H1 (cell line): Measurements from ENCODE around the gene HSPA12A. TPM values are rescaled to one million over a fixed set of nuclear protein-coding genes. Genes with fewer than 3 reads are reported as not detected.

Experiments
- CTCF ChIA-PET: fragments of 300-600 bp; sonication (Branson Sonifier 250); formaldehyde crosslinking; loops from one replicate; lab custom pipeline; 2021; ENCODE audit not compliant: partially characterized antibody; lab: Charles Lee
- POLR2A ChIA-PET: fragments of 300-600 bp; sonication (Branson Sonifier 250); formaldehyde crosslinking; loops from one replicate; lab custom pipeline; 2021; ENCODE audit warnings: inconsistent platforms; ENCODE audit not compliant: partially characterized antibody; lab: Charles Lee
- DNase-seq, 2 experiments: peaks; one replicate each; pipeline versions ENCODE4 v3.0.0 to v3.0.0-alpha.2; 2010 to 2022; ENCODE audit warnings: low spot score in 2 of 2, low read depth in 1 of 2, mixed read lengths in 1 of 2
- FAIRE-seq: peaks from 2 replicates; lab custom pipeline; 2011; peaks lifted over from hg19 to GRCh38; lab: Jason Lieb, UNC
- H2AFZ ChIP-seq: 2 replicates; pipeline ENCODE4 v1.8.1; 2012; ENCODE audit warnings: low read length, inconsistent platforms
- H2AK5ac ChIP-seq: 2 replicates; pipeline ENCODE4 v1.6.1; 2013; ENCODE audit warnings: low read depth, low read length
- H2BK120ac ChIP-seq: replicated peaks from 2 replicates; pipeline ENCODE3; 2013; ENCODE audit warnings: low read depth, low read length, inconsistent platforms
- H2BK12ac ChIP-seq: 2 replicates; pipeline ENCODE4 v1.6.1; 2013; ENCODE audit warnings: low read depth, low read length
- H2BK15ac ChIP-seq: 2 replicates; pipeline ENCODE4 v1.6.1; 2013; ENCODE audit warnings: low read length
- H2BK20ac ChIP-seq: 2 replicates; pipeline ENCODE4 v1.6.1; 2013; ENCODE audit warnings: low read length
- H2BK5ac ChIP-seq: 2 replicates; pipeline ENCODE4 v1.6.1; 2013; ENCODE audit warnings: low read depth, low read length
- H3K14ac ChIP-seq: 2 replicates; pipeline ENCODE4 v1.6.1; 2013; ENCODE audit warnings: inconsistent platforms; ENCODE audit not compliant: insufficient read length
- H3K18ac ChIP-seq: 2 replicates; pipeline ENCODE4 v1.6.1; 2013; ENCODE audit warnings: low read length; ENCODE audit errors: extremely low read depth
- H3K23ac ChIP-seq: 2 replicates; pipeline ENCODE4 v1.6.1; 2013; ENCODE audit warnings: inconsistent platforms; ENCODE audit not compliant: insufficient read length
- H3K23me2 ChIP-seq: 2 replicates; pipeline ENCODE4 v1.6.1; 2013; ENCODE audit warnings: low read depth, low read length
- H3K27ac ChIP-seq: 2 replicates; pipeline ENCODE4 v1.6.1; 2011; ENCODE audit warnings: low read depth, low read length, inconsistent platforms
- H3K27me3 ChIP-seq, 4 experiments: replicated peaks in 1 of 4; 1 replicate in 1 of 4; 2 replicates in 3 of 4; pipeline versions ENCODE4 v1.6.1 to v1.8.1; 2011 to 2013; ENCODE audit warnings: low read length in 3 of 4, mild to moderate bottlenecking in 3 of 4, inconsistent platforms in 2 of 4, mixed read lengths in 2 of 4, moderate library complexity in 1 of 4; ENCODE audit not compliant: control insufficient read depth in 3 of 4, insufficient read depth in 3 of 4; ENCODE audit errors: extremely low read depth in 1 of 4
- H3K36me3 ChIP-seq, 4 experiments: 2 replicates each; pipeline versions ENCODE4 v1.6.1 to v1.8.1; 2011 to 2013; ENCODE audit warnings: mild to moderate bottlenecking in 4 of 4, low read length in 3 of 4, moderate library complexity in 2 of 4, control low read depth in 1 of 4, inconsistent platforms in 1 of 4; ENCODE audit not compliant: insufficient read depth in 4 of 4, control insufficient read depth in 2 of 4
- H3K4ac ChIP-seq: replicated peaks from 2 replicates; pipeline ENCODE3; 2013; ENCODE audit warnings: low read length, low read depth, mixed read lengths, inconsistent platforms; ENCODE audit not compliant: insufficient read length
- H3K4me1 ChIP-seq, 4 experiments: replicated peaks in 1 of 4; 1 replicate in 1 of 4; 2 replicates in 3 of 4; pipeline versions ENCODE4 v1.6.1 to v1.8.1; 2011 to 2013; ENCODE audit warnings: low read length in 3 of 4, inconsistent platforms in 2 of 4, mixed read lengths in 1 of 4; ENCODE audit not compliant: insufficient read depth in 4 of 4, control insufficient read depth in 3 of 4
- H3K4me2 ChIP-seq, 2 experiments: 2 replicates each; pipeline versions ENCODE4 v1.6.1 to v1.8.1; 2011 to 2013; ENCODE audit warnings: low read depth in 2 of 2, low read length in 2 of 2, control low read depth in 1 of 2, inconsistent platforms in 1 of 2, mild to moderate bottlenecking in 1 of 2; ENCODE audit not compliant: insufficient read depth in 1 of 2
- H3K4me3 ChIP-seq, 4 experiments: fragments of 200-600, 300-600 bp in 1 of 4; sonication (generic), shearing (Covaris generic), sonication (Bioruptor Twin) in 1 of 4; 2 replicates each; pipeline versions ENCODE4 v1.5.1 to v1.8.1; 2011 to 2016; ENCODE audit warnings: low read length in 4 of 4, low read depth in 3 of 4, control low read depth in 2 of 4, inconsistent platforms in 2 of 4, mild to moderate bottlenecking in 2 of 4, mixed read lengths in 1 of 4, moderate library complexity in 1 of 4; ENCODE audit not compliant: insufficient read depth in 2 of 4; ENCODE audit errors: extremely low read depth in 1 of 4
- H3K56ac ChIP-seq: replicated peaks from 2 replicates; pipeline ENCODE3; 2013; ENCODE audit warnings: low read depth, mild to moderate bottlenecking, mixed read lengths, low read length, inconsistent platforms; ENCODE audit not compliant: insufficient read length
- H3K79me1 ChIP-seq: 2 replicates; pipeline ENCODE4 v1.6.1; 2013; ENCODE audit warnings: low read depth, low read length, control low read depth
- H3K79me2 ChIP-seq, 2 experiments: 2 replicates each; pipeline versions ENCODE4 v1.6.1 to v1.8.1; 2012 to 2013; ENCODE audit warnings: low read length in 2 of 2, mild to moderate bottlenecking in 2 of 2, inconsistent platforms in 1 of 2; ENCODE audit not compliant: insufficient read depth in 2 of 2, control insufficient read depth in 1 of 2
- H3K9ac ChIP-seq, 4 experiments: replicated peaks in 1 of 4; 1 replicate in 1 of 4; 2 replicates in 3 of 4; pipeline versions ENCODE4 v1.6.1 to v1.8.1; 2011 to 2013; ENCODE audit warnings: low read depth in 3 of 4, low read length in 3 of 4, control low read depth in 2 of 4, mild to moderate bottlenecking in 2 of 4, moderate library complexity in 2 of 4, inconsistent platforms in 1 of 4; ENCODE audit errors: extremely low read depth in 1 of 4
- H3K9me3 ChIP-seq, 2 experiments: 2 replicates each; pipeline versions ENCODE4 v1.6.1 to v1.8.1; 2012 to 2013; ENCODE audit warnings: mild to moderate bottlenecking in 2 of 2, moderate library complexity in 2 of 2, control low read depth in 1 of 2, inconsistent platforms in 1 of 2, low read depth in 1 of 2, low read length in 1 of 2, mixed read lengths in 1 of 2; ENCODE audit not compliant: insufficient read depth in 2 of 2
- H4K20me1 ChIP-seq, 2 experiments: replicated peaks in 1 of 2; 2 replicates each; pipeline versions ENCODE3 to v1.8.1; 2011 to 2013; ENCODE audit warnings: inconsistent platforms in 2 of 2, low read length in 2 of 2, mild to moderate bottlenecking in 1 of 2; ENCODE audit not compliant: insufficient read depth in 2 of 2, control insufficient read depth in 1 of 2
- H4K5ac ChIP-seq: 2 replicates; pipeline ENCODE4 v1.6.1; 2013; ENCODE audit warnings: low read length, low read depth, mixed read lengths, inconsistent platforms; ENCODE audit not compliant: insufficient read length
- H4K8ac ChIP-seq: 2 replicates; pipeline ENCODE4 v1.8.0; 2013; ENCODE audit warnings: mild to moderate bottlenecking, moderate library complexity, low read length, inconsistent platforms; ENCODE audit not compliant: insufficient read depth; ENCODE audit errors: extremely low read depth
- H4K91ac ChIP-seq: replicated peaks from 2 replicates; pipeline ENCODE3; 2013; ENCODE audit warnings: low read length, mixed read lengths, inconsistent platforms; ENCODE audit not compliant: insufficient read length
- ATF3 ChIP-seq: IDR thresholded peaks from 2 replicates; pipeline ENCODE4 v1.6.1; 2011; ENCODE audit warnings: low read depth, mild to moderate bottlenecking, low read length; ENCODE audit not compliant: insufficient read depth
- BACH1 ChIP-seq: IDR thresholded peaks from 2 replicates; pipeline ENCODE4 v1.6.1; 2012; ENCODE audit warnings: low read length, improper control_type of control experiment
- CBX8 ChIP-seq: fragments of 300-800, 300-1000 bp; sonication (generic); IDR thresholded peaks from 2 replicates; pipeline ENCODE4 v1.7.1; 2016; ENCODE audit warnings: low read depth, low read length, borderline replicate concordance
- HDAC6 ChIP-seq: IDR thresholded peaks from one replicate; pipeline ENCODE4 v1.7.1; 2012; ENCODE audit warnings: low read depth, mild to moderate bottlenecking, inconsistent platforms, low read length, moderate library complexity
- MAX ChIP-seq: IDR thresholded peaks from 2 replicates; pipeline ENCODE4 v1.6.1; 2012; ENCODE audit warnings: inconsistent platforms
- NANOG ChIP-seq: IDR thresholded peaks from 2 replicates; pipeline ENCODE4 v1.6.1; 2011; ENCODE audit warnings: low read length, low read depth, mild to moderate bottlenecking, inconsistent platforms; ENCODE audit not compliant: insufficient read depth, poor library complexity, severe bottlenecking
- RFX5 ChIP-seq: IDR thresholded peaks from 2 replicates; pipeline ENCODE4 v1.6.1; 2011; ENCODE audit warnings: low read depth, low read length, improper control_type of control experiment, borderline replicate concordance
- RXRA ChIP-seq: IDR thresholded peaks from 2 replicates; pipeline ENCODE4 v1.6.1; 2011; ENCODE audit warnings: low read depth, mild to moderate bottlenecking, low read length, moderate library complexity; ENCODE audit not compliant: insufficient read depth
- SIRT6 ChIP-seq: IDR thresholded peaks from one replicate; pipeline ENCODE4 v1.7.1; 2012; ENCODE audit warnings: low read length, inconsistent platforms
- TCF12 ChIP-seq: IDR thresholded peaks from 2 replicates; pipeline ENCODE4 v1.6.1; 2011; ENCODE audit warnings: low read depth, mild to moderate bottlenecking, low read length
- USF2 ChIP-seq: IDR thresholded peaks from 2 replicates; pipeline ENCODE4 v1.6.1; 2011; ENCODE audit warnings: low read length, improper control_type of control experiment
- WGBS, 2 experiments: shearing (Covaris generic) in 1 of 2; methylation state at CpG; one replicate each; pipeline versions ENCODE4 v1.1.6 to v1.1.7; 2013 to 2015; ENCODE audit warnings: low lambda C conversion rate in 2 of 2, mixed read lengths in 2 of 2, inconsistent platforms in 1 of 2, low coverage in 1 of 2, missing lambda C conversion rate in 1 of 2; ENCODE audit not compliant: insufficient replicate concordance in 2 of 2, insufficient coverage in 1 of 2, insufficient read length in 1 of 2; ENCODE audit errors: extremely low coverage in 1 of 2, missing lambda C conversion rate in 1 of 2; 5-methylcytosine and 5-hydroxymethylcytosine counted together
- polyA plus RNA-seq, 7 experiments: library from polyadenylated mRNA; depleted of rRNA in 3 of 7; stranded (reverse) in 5 of 7; unstranded in 2 of 7; fragments of >200 nt in 5 of 7; fragments of 200-250 nt in 2 of 7; gene quantifications; 1 replicate in 5 of 7; 2 replicates in 1 of 7; 4 replicates in 1 of 7; pipeline versions ENCODE4 v1.2.1 to v1.2.3, GENCODE V29; 2011 to 2013; ENCODE audit warnings: missing spikeins in 2 of 7, mixed read lengths in 2 of 7
- total RNA-seq: library from RNA; stranded (reverse); fragmentation: NEBNext Ultra II Directional; extraction: Animal tissue kit (Norgen Biotek cat#: 25700); gene quantifications from 2 replicates; pipeline ENCODE4 v1.2.1, GENCODE V29; 2021

Gene HSPA12A
- total and polyA plus RNA-seq, 2 of the 8 experiments (the other 6 are each of a cell fraction or from before 2014, with no cell fraction given): 3.1 to 6.9 TPM

GRCh38 chr10:116712519-116712918, 29.8 kb downstream of the HSPA12A start:
- Histone ChIP-seq H4K20me1 (no peaks in the 10 kb centered on the region), H3K27ac (no peak overlapping the region), H4K8ac (no peak overlapping the region), H3K18ac (no peak overlapping the region), H4K5ac (no peak overlapping the region), H2BK15ac (no peak overlapping the region), H3K9ac (no peak overlapping the region), H3K36me3 (no peaks in the 10 kb centered on the region), H3K56ac (no peak overlapping the region), H3K4me3 (no peak overlapping the region), H3K4me2 (no peak overlapping the region), H2BK12ac (no peak overlapping the region), H3K9me3 (no peaks in the 10 kb centered on the region), H3K79me2 (no peaks in the 10 kb centered on the region), H3K4ac (no peak overlapping the region), H3K23me2 (peaks cover 3% of the 10 kb centered on the region; the same call in 1 of the 2 replicates), H2AFZ (no peak overlapping the region), H3K79me1 (no peaks in the 10 kb centered on the region), H3K27me3 (no peaks in the 10 kb centered on the region), H4K91ac (no peak overlapping the region), H3K14ac (no peak overlapping the region), H2BK20ac (no peak overlapping the region), H2AK5ac (no peak overlapping the region), H3K23ac (no peak overlapping the region), H3K4me1 (peaks cover 0 to 3% (median under 1%) of the 10 kb centered on the region in 4 experiments; a peak in 3 of 7 replicates), H2BK5ac (no peak overlapping the region), H2BK120ac (no peak overlapping the region)
- ChIA-PET POLR2A (no interaction called here), CTCF (interaction anchor here (1.3 kb wide), 1 partner anchor 13 kb away, joined by 4 read pairs; no protein-coding TSS in a partner anchor)
- no peak for FAIRE-seq
- DNase-seq: no peak
- TF ChIP-seq CBX8 (no peak), TCF12 (no peak), RXRA (no peak), RFX5 (no peak), BACH1 (no peak), ATF3 (no peak), SIRT6 (no peak), HDAC6 (no peak), USF2 (no peak), NANOG (no peak), MAX (no peak)
- WGBS, 2 experiments: 96% methylated on average over 3 of the region's 3 CpGs; no CpG with 5 or more reads in 1 of the 2 experiments
